OCI-LY3 (cell line): ENCODE results near the gene PRDM16.
A peak's percentile ranks its signal among the peaks of the same experiment; 100 is the strongest.

ENCODE experiments used
- H2AFZ ChIP-seq: fragments of 200-600, 300-600 bp; shearing (Covaris generic); 2 replicates; pipeline ENCODE4 v1.6.0; 2014; ENCODE audit warnings: antibody characterized with exemption, low read depth, low read length
- H3K27ac ChIP-seq: fragments of 200-600, 300-600 bp; sonication (generic); 2 replicates; pipeline ENCODE4 v1.5.1; 2014; ENCODE audit warnings: mild to moderate bottlenecking, low read length, moderate library complexity, mixed read lengths
- H3K27me3 ChIP-seq: fragments of 200-600, 300-600 bp; sonication (generic); 2 replicates; pipeline ENCODE4 v1.6.1; 2014; ENCODE audit warnings: low read depth, low read length, mixed read lengths
- H3K36me3 ChIP-seq: fragments of 200-600, 300-600 bp; sonication (generic); replicated peaks from 2 replicates; pipeline ENCODE3; 2014; ENCODE audit warnings: low read depth, low read length, mixed read lengths
- H3K4me1 ChIP-seq: fragments of 300-600, 200-600 bp; sonication (generic); 2 replicates; pipeline ENCODE4 v1.6.1; 2014; ENCODE audit warnings: low read length, mixed read lengths
- H3K4me2 ChIP-seq: fragments of 200-600, 300-600 bp; sonication (generic); 2 replicates; pipeline ENCODE4 v1.6.1; 2014; ENCODE audit warnings: low read length, mixed read lengths
- H3K4me3 ChIP-seq: fragments of 300-600, 200-600 bp; sonication (generic); 2 replicates; pipeline ENCODE4 v1.5.1; 2014; ENCODE audit warnings: antibody characterized with exemption, mild to moderate bottlenecking, low read length, moderate library complexity
- H3K79me2 ChIP-seq: fragments of 300-600, 200-600 bp; shearing (Covaris generic); 2 replicates; pipeline ENCODE4 v1.6.1; 2014; ENCODE audit warnings: mild to moderate bottlenecking, low read length, mixed read lengths
- H3K9ac ChIP-seq: fragments of 300-600, 200-600 bp; shearing (Covaris generic); 2 replicates; pipeline ENCODE4 v1.6.0; 2014; ENCODE audit warnings: mild to moderate bottlenecking, low read length, moderate library complexity
- H3K9me3 ChIP-seq: fragments of 200-600, 300-600 bp; shearing (Covaris generic); 2 replicates; pipeline ENCODE4 v1.6.1; 2014; ENCODE audit warnings: low read length, mixed read lengths; ENCODE audit not compliant: insufficient read depth
- H4K20me1 ChIP-seq: fragments of 200-600, 300-600 bp; sonication (generic); 2 replicates; pipeline ENCODE4 v1.6.1; 2016; ENCODE audit warnings: low read length, mixed read lengths; ENCODE audit not compliant: insufficient read depth
- CTCF ChIP-seq: fragments of 200-600, 300-600 bp; sonication (generic); IDR thresholded peaks from 2 replicates; pipeline ENCODE4 v1.5.1; 2014; ENCODE audit warnings: antibody characterized with exemption, low read length, low read depth
- EZH2phosphoT487 ChIP-seq: fragments of 200-600 bp; shearing (Covaris generic); IDR thresholded peaks from 2 replicates; pipeline ENCODE4 v1.6.1; 2018; ENCODE audit warnings: antibody characterized with exemption, mixed run types, low read depth

The PRDM16 gene

GRCh38 chr1:3451994-3452865, 383.2 kb downstream of the PRDM16 start:
- Histone ChIP-seq H3K36me3 (no peaks in the 10 kb centered on the region), H3K79me2 (no peaks in the 10 kb centered on the region), H4K20me1 (no peaks in the 10 kb centered on the region), H3K27me3 (no peaks in the 10 kb centered on the region), H3K4me1 (no peaks in the 10 kb centered on the region), H2AFZ (no peak overlapping the region), H3K4me2 (no peak overlapping the region), H3K9me3 (no peaks in the 10 kb centered on the region), H3K9ac (no peak overlapping the region), H3K4me3 (no peak overlapping the region), H3K27ac (no peak overlapping the region)
- TF ChIP-seq EZH2phosphoT487: no peak
- no peak for TF ChIP-seq CTCF

- H3K4me2 ChIP-seq: no peak overlapping the region
- no peaks in the 10 kb centered on the region for H3K4me1 ChIP-seq
- H3K9me3 ChIP-seq: no peaks in the 10 kb centered on the region
- no peak overlapping the region for H2AFZ ChIP-seq
- no peaks in the 10 kb centered on the region for H3K79me2 ChIP-seq
- H3K4me3 ChIP-seq: no peak overlapping the region
- H3K27ac ChIP-seq: no peak overlapping the region
- H3K36me3 ChIP-seq: no peaks in the 10 kb centered on the region
- H3K27me3 ChIP-seq: no peaks in the 10 kb centered on the region
- H4K20me1 ChIP-seq: no peaks in the 10 kb centered on the region
- TF ChIP-seq EZH2phosphoT487 (no peak), CTCF (no peak)
- no peak overlapping the region for H3K9ac ChIP-seq
These were observed 383.8 kb downstream of the PRDM16 start for GRCh38 chr1:3452866-3453175.

GRCh38 chr1:3453203-3453761, 384.3 kb downstream of the PRDM16 start:
- Histone ChIP-seq H2AFZ (no peak overlapping the region), H3K79me2 (no peaks in the 10 kb centered on the region), H3K4me2 (no peak overlapping the region), H3K27me3 (no peaks in the 10 kb centered on the region), H4K20me1 (no peaks in the 10 kb centered on the region), H3K9me3 (no peaks in the 10 kb centered on the region), H3K4me1 (no peaks in the 10 kb centered on the region), H3K4me3 (no peak overlapping the region), H3K27ac (no peak overlapping the region), H3K36me3 (no peaks in the 10 kb centered on the region), H3K9ac (no peak overlapping the region)
- TF ChIP-seq CTCF (peak; percentile 70), EZH2phosphoT487 (no peak)

- Histone ChIP-seq H3K4me3 (no peak within 1 kb of the TSS), H2AFZ (no peak within 1 kb of the TSS)
- no peak for TF ChIP-seq CTCF
- TF ChIP-seq EZH2phosphoT487: no peak
These were observed 385.1 kb downstream of the PRDM16 start, which contains the start of gene ARHGEF16 for GRCh38 chr1:3453891-3454810. Gene ARHGEF16 (plus strand): TSS chr1:3454665. CDS start chr1:3463085, 8,420 bp downstream.

More at GRCh38 chr1:3453891-3454810, 385.1 kb downstream of the PRDM16 start, which contains the start of gene ARHGEF16:
- Histone ChIP-seq H3K9me3 (no peaks in the 10 kb centered on the region), H3K36me3 (no peaks in the 10 kb centered on the region), H3K27me3 (no peaks in the 10 kb centered on the region), H4K20me1 (no peaks in the 10 kb centered on the region), H3K9ac (no peak within 1 kb of the TSS), H3K4me1 (no peaks in the 10 kb centered on the region), H3K4me2 (no peak within 1 kb of the TSS), H3K79me2 (no peaks in the 10 kb centered on the region), H3K27ac (no peak within 1 kb of the TSS)
